RCC 7860 (cell line): ENCODE results near the gene OAT.

Experiments
- DNase-seq: peaks from one replicate; pipeline ENCODE4 v3.0.0-alpha.2; 2015; ENCODE audit warnings: low spot score
- FAIRE-seq: peaks from 2 replicates; lab custom pipeline; 2012; peaks lifted over from hg19 to GRCh38; lab: Jason Lieb, UNC

Gene OAT

GRCh38 chr10:124356701-124357560 lies 61.8 kb downstream of the OAT start:
- FAIRE-seq: no peak
- no peak for DNase-seq

GRCh38 chr10:124354411-124355382 lies 64.0 kb downstream of the OAT start:
- DNase-seq (no peak), FAIRE-seq (no peak)

GRCh38 chr10:124353896-124354295 lies 64.8 kb downstream of the OAT start:
- FAIRE-seq: no peak
- DNase-seq: no peak

- no peak for DNase-seq
- no peak for FAIRE-seq
Measured at GRCh38 chr10:124353091-124353815, 65.5 kb downstream of the OAT start.

GRCh38 chr10:124351481-124352220 lies 67.1 kb downstream of the OAT start:
- FAIRE-seq (no peak), DNase-seq (no peak)

- DNase-seq (no peak), FAIRE-seq (no peak)
Measured at GRCh38 chr10:124350806-124351205, 67.9 kb downstream of the OAT start.

- FAIRE-seq (no peak), DNase-seq (no peak)
Measured at GRCh38 chr10:124349996-124350280, 68.8 kb downstream of the OAT start.

- FAIRE-seq (no peak), DNase-seq (no peak)
Measured at GRCh38 chr10:124349231-124349995, 69.3 kb downstream of the OAT start.

- no peak for FAIRE-seq
Measured at GRCh38 chr10:124348801-124349200, 69.9 kb downstream of the OAT start.

GRCh38 chr10:124347956-124348355 lies 70.8 kb downstream of the OAT start:
- FAIRE-seq (no peak), DNase-seq (no peak)

More at GRCh38 chr10:124348801-124349200, 69.9 kb downstream of the OAT start:
- DNase-seq: no peak
